IPS-11a (cell line): Measurements from ENCODE around the gene S100A1.
"Not testable (repeated sequence)": the region's sequence is repeated elsewhere in the genome, so short reads cannot be mapped to it uniquely, and the experiment has no call there.

Experiments
- H3K4me3 ChIP-seq: one replicate; pipeline ENCODE4 v1.5.1; 2013; ENCODE audit warnings: low read depth, low read length, control low read depth

Gene S100A1

GRCh38 chr1:153629971-153630370, 1.7 kb downstream of the S100A1 start:
- H3K4me3 ChIP-seq, result no peak overlapping the region

- no peak overlapping the region for H3K4me3 ChIP-seq
Observed at GRCh38 chr1:153630384-153630783, 2.1 kb downstream of the S100A1 start.

- no peak overlapping the region for H3K4me3 ChIP-seq
Observed at GRCh38 chr1:153631047-153632022, 3.1 kb downstream of the S100A1 start.

- peak overlapping the region; percentile 100 for H3K4me3 ChIP-seq
Observed at GRCh38 chr1:153633161-153633753, 5.0 kb downstream of the S100A1 start.

- peak within 1 kb of the TSS; percentile 100 for H3K4me3 ChIP-seq
Observed at GRCh38 chr1:153633754-153634665, 5.8 kb downstream of the S100A1 start, which contains the start of gene CHTOP. CHTOP (plus strand) TSS chr1:153634066; CDS start chr1:153636589, 2,523 bp downstream.

- H3K4me3 ChIP-seq, result no peak overlapping the region
Observed at GRCh38 chr1:153635872-153636271, 7.6 kb downstream of the S100A1 start.

GRCh38 chr1:153636312-153636711, 8.1 kb downstream of the S100A1 start:
- H3K4me3 ChIP-seq, result no peak overlapping the region

GRCh38 chr1:153638261-153638660, 10.0 kb downstream of the S100A1 start:
- H3K4me3 ChIP-seq, result no peak overlapping the region

- H3K4me3 ChIP-seq, result no peak overlapping the region
Observed at GRCh38 chr1:153639280-153639679, 11.0 kb downstream of the S100A1 start.

GRCh38 chr1:153640213-153640612, 12.0 kb downstream of the S100A1 start:
- not testable (repeated sequence) for H3K4me3 ChIP-seq

- no peak overlapping the region for H3K4me3 ChIP-seq
Observed at GRCh38 chr1:153640861-153641260, 12.6 kb downstream of the S100A1 start.

GRCh38 chr1:153642161-153642560, 13.9 kb downstream of the S100A1 start:
- no peak overlapping the region for H3K4me3 ChIP-seq

GRCh38 chr1:153643100-153643499, 14.9 kb downstream of the S100A1 start:
- H3K4me3 ChIP-seq, result no peak overlapping the region

- no peak overlapping the region for H3K4me3 ChIP-seq
Observed at GRCh38 chr1:153643816-153644215, 15.6 kb downstream of the S100A1 start.

- H3K4me3 ChIP-seq, result no peak overlapping the region
Observed at GRCh38 chr1:153646672-153647345, 18.6 kb downstream of the S100A1 start.

GRCh38 chr1:153647346-153647714, 19.1 kb downstream of the S100A1 start:
- no peak overlapping the region for H3K4me3 ChIP-seq

GRCh38 chr1:153648000-153648643, 19.9 kb downstream of the S100A1 start:
- H3K4me3 ChIP-seq, result no peak overlapping the region

GRCh38 chr1:153649137-153649862, 21.1 kb downstream of the S100A1 start:
- H3K4me3 ChIP-seq, result no peak overlapping the region

GRCh38 chr1:153649863-153650235, 21.6 kb downstream of the S100A1 start:
- no peak overlapping the region for H3K4me3 ChIP-seq
